HG02588 (cell line): Measurements from ENCODE around the gene PIM2.
A peak's percentile ranks its signal among the peaks of the same experiment; 100 is the strongest.

ENCODE experiments used
- ATAC-seq: cut with Tn5 transposase; IDR thresholded peaks from one replicate; pipeline ENCODE4 v1.9.1; 2021; ENCODE audit warnings: mild to moderate bottlenecking, moderate library complexity; ENCODE audit not compliant: unreplicated experiment

PIM2 gene

DNA sequence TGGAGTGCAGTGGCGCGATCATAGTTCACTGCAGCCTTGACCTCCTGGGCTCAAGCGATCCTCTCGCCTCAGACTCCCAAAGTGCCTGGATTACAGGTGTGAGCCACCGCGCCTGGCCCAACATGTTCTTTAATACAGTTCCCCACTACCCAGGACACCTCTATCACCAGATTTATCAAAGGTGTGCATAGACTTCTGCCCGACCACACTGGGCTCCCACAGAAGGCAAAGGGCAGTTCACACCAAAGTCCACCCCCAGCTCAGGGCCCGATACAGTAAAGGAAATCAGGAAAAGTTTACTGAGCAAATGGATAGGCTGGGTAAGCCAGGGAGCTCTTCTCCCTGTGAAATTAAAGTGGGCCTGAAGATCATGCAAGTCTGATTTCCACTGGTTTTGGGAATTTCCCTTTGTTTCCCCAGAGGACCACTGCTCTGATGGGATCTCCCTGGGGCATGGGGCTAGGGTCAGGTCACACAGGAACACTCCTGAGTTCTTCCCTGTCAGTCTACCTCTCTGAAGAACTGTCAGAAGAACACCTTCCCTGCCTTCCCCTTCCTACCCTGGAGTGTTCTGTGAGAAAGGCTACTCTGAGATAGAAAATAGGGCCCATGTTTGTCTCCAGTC, 17.7 kb upstream of the PIM2 start:
- ATAC-seq = no peak

- no peak for ATAC-seq
These were observed 16.5 kb upstream of the PIM2 start for GRCh38 chrX:48935301-48935670.

GRCh38 chrX:48934581-48935300, 15.9 kb upstream of the PIM2 start:
- no peak for ATAC-seq

GRCh38 chrX:48933757-48934156, 14.9 kb upstream of the PIM2 start:
- no peak for ATAC-seq

DNA sequence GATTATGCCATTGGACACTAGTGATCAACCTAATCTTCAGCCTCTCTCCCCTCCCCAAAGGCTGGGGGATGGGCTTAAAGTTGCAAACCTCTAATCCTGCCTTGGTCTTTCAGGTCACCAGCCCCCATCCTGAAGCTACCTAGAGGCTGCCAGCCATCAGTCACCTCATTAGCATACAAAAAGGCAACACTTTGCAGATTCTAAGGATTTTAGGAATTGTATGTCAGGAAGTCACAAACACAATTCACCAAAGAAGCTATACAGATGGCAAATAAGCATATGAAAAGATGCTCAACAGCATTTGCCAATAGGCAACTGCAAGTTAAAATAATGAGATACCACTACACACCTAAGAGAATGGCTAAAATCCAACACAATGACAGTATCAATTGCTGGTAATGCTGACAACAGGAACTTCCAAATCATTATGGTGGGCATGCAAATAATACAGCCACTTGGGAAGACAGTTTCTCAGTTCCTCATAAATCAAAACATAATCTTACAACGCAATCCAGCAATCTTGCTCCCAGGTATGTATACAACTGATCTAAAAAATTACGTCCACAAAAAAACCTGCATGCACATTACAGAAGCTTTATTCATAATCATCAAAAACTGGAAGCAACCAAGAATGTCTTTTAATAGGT, 9.0 kb upstream of the PIM2 start:
- no peak for ATAC-seq

DNA sequence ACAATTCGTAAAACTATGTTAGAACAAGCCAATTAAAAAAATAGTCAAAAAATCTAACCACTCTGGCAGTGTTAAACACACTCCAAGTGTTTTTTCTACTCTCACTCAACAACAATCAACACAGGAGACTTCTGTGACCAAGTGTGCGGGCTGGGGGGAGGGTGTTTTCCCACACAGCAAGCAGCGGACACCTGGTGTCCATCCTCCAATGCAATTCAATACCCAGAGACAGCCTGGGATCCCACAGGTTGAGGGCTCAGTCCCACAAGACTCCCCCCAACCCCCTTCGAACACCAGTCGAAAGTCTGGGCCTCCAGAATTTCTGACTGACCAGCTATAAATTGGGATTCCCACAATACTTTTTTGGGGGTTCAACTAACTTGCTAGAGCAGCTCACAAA, 8.3 kb upstream of the PIM2 start:
- no peak for ATAC-seq

DNA sequence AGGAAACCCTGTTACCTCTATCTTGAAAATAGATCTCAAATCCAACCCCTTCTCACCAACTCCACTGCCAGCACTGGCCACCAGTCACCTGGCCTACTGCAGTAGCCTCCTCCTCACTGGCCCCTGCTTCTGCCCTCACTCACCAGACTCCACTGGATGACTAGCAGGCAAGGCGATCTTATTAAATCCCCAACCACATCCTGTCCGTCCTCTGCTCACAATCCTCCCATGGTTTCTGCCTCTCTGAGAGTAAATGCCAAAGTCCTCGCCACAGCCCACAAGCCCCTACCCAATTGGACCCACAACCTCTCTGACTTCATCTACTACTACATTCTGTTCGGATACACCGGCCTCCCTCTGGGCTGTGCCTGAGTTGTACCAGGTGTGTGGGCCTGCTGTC, 5.4 kb upstream of the PIM2 start:
- no peak for ATAC-seq

DNA sequence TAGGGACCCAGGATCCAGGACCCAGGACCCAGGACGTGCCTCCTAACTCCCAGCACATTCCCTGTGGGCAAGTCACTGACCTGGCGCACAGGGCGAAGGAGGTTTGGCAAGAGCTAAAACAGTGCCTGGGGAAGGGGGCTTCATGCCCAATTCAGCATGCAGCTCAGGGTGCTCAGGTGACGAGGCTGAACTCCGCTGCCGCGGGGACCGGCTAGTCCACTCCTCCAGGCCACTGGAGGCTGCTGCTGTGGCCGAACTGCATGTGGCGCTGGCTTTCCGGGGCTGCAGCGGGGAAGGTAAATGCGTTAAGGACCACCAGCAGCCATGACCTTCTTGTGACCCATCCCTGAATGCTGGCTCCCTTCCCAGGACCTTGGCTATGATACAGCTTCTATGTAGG, 4.9 kb upstream of the PIM2 start:
- ATAC-seq = no peak

DNA sequence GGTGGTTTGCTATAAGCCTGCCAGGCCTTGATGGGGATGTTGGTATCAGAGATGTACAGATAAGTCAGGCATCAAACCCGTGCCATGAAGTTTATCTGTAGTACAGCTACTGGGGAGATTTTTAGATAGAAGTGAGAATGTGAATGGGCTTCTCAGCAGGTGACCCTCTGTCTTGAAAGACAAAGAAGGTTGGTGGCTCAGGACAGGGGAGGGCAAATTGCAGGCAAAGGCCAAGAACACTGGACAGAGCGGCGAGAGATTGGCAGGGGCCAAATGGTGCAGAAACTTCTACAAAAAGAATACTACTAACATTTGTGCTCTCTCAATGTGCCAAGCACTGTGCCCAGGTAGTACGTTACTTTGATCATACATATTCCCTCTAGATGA, 1.9 kb upstream of the PIM2 start:
- no peak for ATAC-seq

GRCh38 chrX:48919947-48920717, 1.3 kb upstream of the PIM2 start:
- ATAC-seq = no peak

DNA sequence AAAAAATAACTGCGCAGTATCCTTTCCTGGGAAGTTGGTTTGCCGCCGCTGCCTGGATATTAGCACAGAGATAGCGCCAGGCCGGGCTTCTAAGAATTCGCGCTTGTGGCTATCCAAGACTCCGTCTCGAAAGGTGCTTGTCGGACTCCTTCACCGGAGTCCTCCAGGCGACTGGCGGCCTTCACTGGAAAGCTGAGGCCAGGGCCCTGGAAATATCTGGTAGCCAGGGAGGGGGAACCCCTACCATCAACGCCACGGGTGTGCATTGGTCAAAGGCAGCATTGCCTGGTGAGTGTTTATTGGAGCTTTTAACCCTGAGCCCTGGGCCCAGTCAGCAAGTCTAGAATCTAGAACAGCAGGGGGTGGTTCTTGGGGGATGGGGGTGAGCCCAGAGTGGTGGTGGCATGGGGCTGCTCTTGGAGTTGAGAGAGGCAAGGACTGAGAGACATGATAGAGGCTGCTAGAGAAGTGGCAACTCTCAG, 577 bp upstream of the PIM2 start:
- ATAC-seq = peak; percentile 13

DNA sequence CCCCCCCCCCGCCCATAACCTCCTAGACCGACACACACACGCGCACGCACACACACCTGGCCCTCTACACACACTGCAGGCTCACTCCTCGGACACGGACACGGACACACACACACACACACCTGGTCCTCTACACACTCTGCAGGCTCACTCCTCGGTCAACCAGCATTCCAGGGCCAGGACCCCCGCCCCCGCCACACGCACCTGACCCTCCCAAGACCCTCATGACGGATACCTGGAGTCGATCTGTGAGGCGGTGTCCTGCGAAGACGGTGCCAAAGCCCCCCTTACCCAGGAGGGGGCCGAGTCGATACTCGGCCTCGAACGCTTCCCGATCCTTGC, 552 bp downstream of the PIM2 start:
- no peak for ATAC-seq

DNA sequence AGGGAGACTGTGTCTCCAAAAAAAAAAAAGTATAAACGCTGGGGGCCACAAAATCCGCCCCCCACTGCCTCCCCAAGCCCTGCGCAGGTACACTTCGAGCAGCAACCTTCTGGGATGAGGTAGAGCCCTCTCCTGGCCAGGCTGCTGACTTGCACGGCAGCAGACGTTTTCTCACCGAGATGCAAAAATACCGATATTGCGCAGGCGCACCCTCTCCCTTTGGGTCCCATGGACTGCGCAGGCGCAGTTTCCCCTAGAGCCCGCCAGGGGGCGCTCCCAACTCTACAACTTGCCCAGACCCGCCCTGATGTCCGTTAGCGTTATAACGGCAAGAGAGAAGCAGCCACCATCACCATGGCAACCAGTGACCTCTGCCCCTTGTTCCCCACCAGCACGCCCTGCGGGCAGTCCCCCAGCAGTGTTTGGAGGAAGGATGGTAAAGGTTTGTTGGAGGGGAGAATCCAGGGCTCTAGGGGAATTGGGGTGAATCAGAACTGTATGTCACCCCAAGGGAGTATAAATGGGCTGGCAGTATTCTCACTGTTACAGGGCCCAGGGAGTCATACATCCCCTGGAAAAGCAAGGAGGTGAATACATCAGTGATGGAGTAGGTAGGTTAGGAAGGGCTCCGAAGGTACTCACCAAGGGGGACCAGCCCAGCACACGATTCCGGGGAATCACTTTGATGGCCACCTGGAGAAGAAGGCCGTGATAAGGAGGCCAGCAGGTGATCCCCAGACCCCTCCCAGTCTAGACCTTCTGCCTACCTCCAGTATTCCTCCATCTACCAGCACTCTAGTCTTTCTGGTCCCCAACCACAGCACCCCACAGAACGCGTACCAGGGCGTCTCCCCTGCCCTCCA, 1.5 kb downstream of the PIM2 start:
- ATAC-seq = no peak

- ATAC-seq = no peak
These were observed 4.0 kb downstream of the PIM2 start for GRCh38 chrX:48914593-48915493.

DNA sequence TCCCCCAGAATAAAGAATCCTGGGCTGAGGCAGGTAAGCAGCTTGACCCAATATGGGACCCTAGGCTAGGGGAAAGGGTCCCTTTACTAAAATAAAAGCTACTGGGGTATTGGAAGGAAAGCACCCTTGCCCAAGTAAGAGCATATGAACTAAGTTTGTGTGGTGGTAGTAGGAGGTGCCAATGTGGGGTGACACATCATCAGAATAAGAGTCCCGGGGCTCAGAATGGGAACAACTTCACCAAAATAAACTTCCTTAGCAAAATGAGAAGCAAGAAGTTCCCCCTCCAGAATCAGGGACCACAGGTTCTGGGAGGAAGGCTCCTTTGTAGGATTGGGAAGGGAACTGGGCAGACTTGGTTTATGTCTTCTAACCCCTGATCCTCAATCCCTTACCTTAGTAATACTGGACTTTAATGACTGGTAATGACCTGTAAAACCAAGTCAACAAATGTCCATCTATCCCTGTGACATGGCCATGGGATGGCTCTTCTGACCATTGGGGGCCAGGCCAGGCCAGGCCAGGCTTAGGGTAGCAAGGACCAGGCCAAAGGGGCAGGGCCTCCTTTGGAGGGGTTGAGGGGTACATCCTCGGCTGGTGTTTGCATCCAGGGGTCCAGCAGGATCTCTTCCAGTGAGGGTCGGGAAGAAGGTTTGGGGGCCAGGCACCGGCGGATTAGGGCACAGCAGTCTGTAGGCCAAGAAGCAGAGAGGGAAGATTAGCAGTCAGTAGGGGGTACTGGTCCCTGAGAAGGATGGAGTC, 5.0 kb downstream of the PIM2 start:
- no peak for ATAC-seq

DNA sequence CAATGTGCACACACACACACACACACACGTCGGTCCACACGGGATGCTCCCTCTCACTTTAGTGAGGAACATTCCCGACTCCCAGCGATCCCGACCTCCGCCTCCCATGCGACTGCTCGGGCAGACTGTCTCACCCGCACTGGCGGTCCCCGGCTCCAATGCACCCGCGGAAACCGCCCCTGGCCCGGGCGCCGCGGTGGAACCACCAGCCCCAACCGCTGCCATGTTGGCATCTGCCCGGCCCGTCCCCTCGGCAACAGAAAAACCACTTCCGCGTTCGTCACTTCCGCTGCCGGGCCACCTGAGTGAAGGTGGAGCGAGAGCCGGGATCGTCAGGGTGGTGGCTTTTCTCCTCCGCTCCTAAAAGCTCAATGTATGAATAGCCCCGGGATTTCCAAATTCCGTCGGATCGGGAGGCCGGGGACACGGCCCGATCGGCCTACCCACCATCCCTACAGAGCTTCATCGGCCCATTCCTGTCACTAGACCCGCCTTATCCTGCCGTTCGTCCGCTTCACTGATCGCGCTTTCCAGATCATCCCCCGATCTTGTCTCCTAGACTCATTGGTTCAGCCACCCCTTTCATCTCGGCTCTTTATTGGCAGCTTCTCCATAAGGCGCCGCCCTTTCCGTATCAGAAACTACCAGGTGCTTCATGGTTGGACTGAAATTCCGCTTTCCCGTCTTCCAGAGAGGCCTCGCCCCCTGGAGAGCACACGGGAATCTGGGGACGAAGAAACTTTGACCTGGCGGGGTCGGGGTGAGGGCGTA, 7.2 kb downstream of the PIM2 start, which contains the start of gene SLC35A2:
TSS of gene SLC35A2 (minus strand) at position 235 of the 771 bp plus-strand sequence. CDS start at position 225, 10 bp downstream.
- ATAC-seq = peak; percentile 56

DNA sequence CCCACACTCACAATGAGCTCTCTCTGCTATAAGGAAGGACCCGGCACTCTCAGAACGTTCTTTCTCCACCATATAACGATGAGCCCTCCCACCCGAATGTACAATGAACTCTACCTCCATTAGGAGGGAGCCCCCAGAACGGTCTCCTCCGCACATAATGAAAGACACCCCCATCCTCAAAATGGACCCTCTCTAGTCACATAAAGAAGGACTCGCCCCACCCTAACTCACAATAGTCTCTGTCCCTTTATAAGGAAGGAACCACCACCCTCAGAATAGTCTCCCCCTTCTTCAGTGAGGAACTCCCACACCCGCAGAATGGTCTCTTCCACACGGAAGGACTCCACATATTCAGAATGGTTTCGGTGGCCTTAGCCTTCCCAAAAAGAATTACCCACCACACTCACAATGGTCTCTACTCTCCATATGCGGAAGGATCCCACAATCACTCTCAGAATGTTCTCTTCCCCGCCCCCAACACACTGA, 7.9 kb downstream of the PIM2 start:
- no peak for ATAC-seq
